Measurements from ENCODE around the gene HDAC3. TPM values are rescaled to one million over a fixed set of nuclear protein-coding genes. Genes with fewer than 3 reads are reported as not detected.

HDAC3 gene
- total RNA-seq, 6 experiments from 2014 or later, result 18.2 to 26.5 (median 23.3) TPM

- peak; percentile 35 to 65 (median 41) for ATAC-seq
- H3K4me3 ChIP-seq, result no peak overlapping the region
- TF ChIP-seq POLR2A (IDR thresholded peaks at IDR 0.05) (no peak), CTCF (IDR thresholded peaks at IDR 0.05) (no peak)
Measured at GRCh38 chr5:141630570-141631140, 6.0 kb downstream of the HDAC3 start.

GRCh38 chr5:141628175-141628788, 8.4 kb downstream of the HDAC3 start:
- H3K4me3 ChIP-seq, result no peak overlapping the region
- H3K4me1 ChIP-seq, result peaks cover 0 to 5% (median 0%) of the 10 kb centered on the region in 4 donors
- no peak for TF ChIP-seq CTCF (IDR thresholded peaks at IDR 0.05)
- no peak for TF ChIP-seq POLR2A (IDR thresholded peaks at IDR 0.05)
- no peak overlapping the region for H3K27ac ChIP-seq
- peaks cover 0 to 56% (median 11%) of the 10 kb centered on the region in 4 donors for H3K36me3 ChIP-seq
- ATAC-seq (no peak), DNase-seq (no peak)
- WGBS (ENCODE audit: insufficient coverage, low coverage, low lambda C conversion rate, missing lambda C conversion rate), result 100% methylated on average over 2 of the region's 6 CpGs
- intact Hi-C loops (cut with DNase I), result no loop called here
- no peaks in the 10 kb centered on the region for H3K9me3 ChIP-seq
- no peaks in the 10 kb centered on the region for H3K27me3 ChIP-seq

More at GRCh38 chr5:141630570-141631140, 6.0 kb downstream of the HDAC3 start:
- intact Hi-C loops (cut with DNase I), result no loop called here
- Histone ChIP-seq H3K36me3 (peaks cover 0 to 32% (median 5%) of the 10 kb centered on the region in 4 donors), H3K27me3 (no peaks in the 10 kb centered on the region), H3K4me1 (peaks cover 0 to 10% (median 3%) of the 10 kb centered on the region in 4 donors), H3K27ac (no peak overlapping the region), H3K9me3 (no peaks in the 10 kb centered on the region)
- WGBS (ENCODE audit: insufficient coverage, low coverage, low lambda C conversion rate, missing lambda C conversion rate), result 93% methylated on average over 5 of the region's 5 CpGs
- DNase-seq, result no peak

GRCh38 chr5:141623611-141624010, 13.0 kb downstream of the HDAC3 start:
- Histone ChIP-seq H3K4me1 (peaks cover 0 to 11% (median 8%) of the 10 kb centered on the region in 4 donors), H3K36me3 (peaks cover 0 to 75% (median 13%) of the 10 kb centered on the region in 4 donors), H3K9me3 (no peaks in the 10 kb centered on the region), H3K27ac (no peak overlapping the region), H3K27me3 (no peaks in the 10 kb centered on the region), H3K4me3 (no peak overlapping the region)
- 100% methylated on average over 1 of the region's 5 CpGs for WGBS (ENCODE audit: insufficient coverage, low coverage, low lambda C conversion rate, missing lambda C conversion rate)
- no peak for TF ChIP-seq POLR2A (IDR thresholded peaks at IDR 0.05)
- TF ChIP-seq CTCF (IDR thresholded peaks at IDR 0.05), result no peak
- ATAC-seq (no peak), DNase-seq (no peak)
- intact Hi-C loops (cut with DNase I), result no loop called here

- no peak for ATAC-seq
- Histone ChIP-seq H3K36me3 (peaks cover 0 to 71% (median 11%) of the 10 kb centered on the region in 4 donors), H3K9me3 (no peaks in the 10 kb centered on the region), H3K27me3 (no peaks in the 10 kb centered on the region), H3K4me3 (no peak overlapping the region), H3K4me1 (peaks cover 0 to 11% (median 8%) of the 10 kb centered on the region in 4 donors), H3K27ac (no peak overlapping the region)
- intact Hi-C loops (cut with DNase I), result no loop called here
- no peak for TF ChIP-seq CTCF (IDR thresholded peaks at IDR 0.05)
- no peak for TF ChIP-seq POLR2A (IDR thresholded peaks at IDR 0.05)
- DNase-seq, result no peak
Measured at GRCh38 chr5:141623186-141623585, 13.5 kb downstream of the HDAC3 start.
